Measurements from ENCODE around the gene ACAA1. TPM values are rescaled to one million over a fixed set of nuclear protein-coding genes. Genes with fewer than 3 reads are reported as not detected.
A peak's percentile ranks its signal among the peaks of the same experiment; 100 is the strongest.

ACAA1 gene
- total and polyA plus RNA-seq, 9 of the 15 experiments (the other 6 are each of a cell fraction or from before 2014, with no cell fraction given), result 4.0 to 88.9 (median 57.2) TPM

DNA sequence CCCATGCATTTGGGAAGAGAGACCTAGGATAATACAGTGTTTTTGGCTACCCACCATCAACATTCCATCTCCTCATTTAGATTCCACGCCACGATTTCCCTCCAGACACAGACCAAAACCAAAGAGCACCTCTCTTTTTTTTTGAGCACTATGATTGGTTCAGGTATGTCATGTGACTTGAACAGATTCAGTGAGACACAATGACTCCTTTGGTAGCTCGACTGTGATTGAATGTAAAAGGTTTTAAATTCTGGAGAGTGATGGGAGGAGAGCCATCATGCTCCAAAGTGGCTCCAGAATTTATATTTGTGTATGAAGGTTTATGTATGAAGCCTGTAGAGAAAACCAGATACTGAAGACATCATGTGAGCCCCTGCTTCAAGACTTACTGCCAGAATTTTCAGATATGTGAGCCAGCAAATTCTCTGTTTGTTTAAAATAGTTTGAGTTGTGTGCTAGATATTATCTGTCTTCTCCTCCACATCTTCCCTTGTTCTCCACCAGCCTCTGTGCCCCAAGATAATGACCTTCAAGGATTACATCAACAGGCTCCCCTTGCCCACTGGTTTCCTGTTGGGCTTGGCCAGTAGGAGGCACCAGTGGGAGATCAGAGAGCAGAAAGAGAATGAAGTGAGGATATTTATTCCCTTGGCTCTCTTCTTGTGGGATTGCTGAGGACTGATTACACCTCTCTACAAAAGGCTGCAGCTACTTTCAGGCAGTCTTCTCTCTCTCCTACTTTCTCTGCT is 14.0 kb upstream of the ACAA1 start:
- WGBS (ENCODE audit: insufficient coverage, low coverage, missing lambda C conversion rate), result 27% methylated on average over 3 of the region's 3 CpGs
- no TSS peak for BruUV-seq (replicated peaks)
- DNase-seq (ENCODE audit: extremely low read depth in 1 of 4, low spot score in 3 of 4) (peak in 3 of 4 experiments; percentile 44 to 67 (median 54)), ATAC-seq (peak; percentile 73), FAIRE-seq (peak; percentile 26)
- H2AFZ ChIP-seq (ENCODE audit: low read depth, low read length), result peak overlapping the region; percentile 18; the same call in 1 of the 2 replicates
- ChIA-PET CTCF (ENCODE audit: low intra/inter-chr PET ratio) (no interaction called here), POLR2A (interaction anchor here (1.1 kb wide), 1 partner anchor 13 kb away, joined by 6 read pairs; no protein-coding TSS in a partner anchor)
- no peaks in the 10 kb centered on the region for H3K27me3 ChIP-seq (ENCODE audit: control insufficient read depth in 2 of 2, insufficient read depth in 2 of 2, low read length in 2 of 2)
- H3K4me3 ChIP-seq, result no peak overlapping the region
- no peak overlapping the region for H3K9ac ChIP-seq (ENCODE audit: insufficient read depth in 1 of 2, low read depth in 2 of 2, low read length in 2 of 2)
- H3K79me2 ChIP-seq (ENCODE audit: control insufficient read depth, insufficient read depth, low read length), result no peaks in the 10 kb centered on the region
- no peaks in the 10 kb centered on the region for H4K20me1 ChIP-seq (replicated peaks; ENCODE audit: control insufficient read depth, insufficient read depth, low read length)
- no peaks in the 10 kb centered on the region for H3K9me3 ChIP-seq (replicated peaks; ENCODE audit: control insufficient read depth, insufficient read depth, low read depth, low read length)
- no peaks in the 10 kb centered on the region for H3K9me1 ChIP-seq (ENCODE audit: control insufficient read depth, insufficient read depth, low read length)
- H3K4me1 ChIP-seq (replicated peaks in 1 of 2; ENCODE audit: control insufficient read depth in 2 of 2, insufficient read depth in 2 of 2, low read length in 2 of 2), result peaks cover 9 to 30% of the 10 kb centered on the region in 2 experiments
- no peaks in the 10 kb centered on the region for H3K36me3 ChIP-seq (ENCODE audit: control insufficient read depth, insufficient read depth, low read length)
- no peak overlapping the region; the same call in 1 of the 2 replicates for H3K4me2 ChIP-seq (ENCODE audit: insufficient read depth, low read length)
- H3K27ac ChIP-seq (ENCODE audit: extremely low read depth, low read depth, low read length), result no peak overlapping the region
- intact Hi-C loops (cut with micrococcal nuclease), result no loop called here
- in situ Hi-C loops (cut with MboI), result no loop called here
- TF ChIP-seq FOXA3 (CRISPR knock-in tag; conservative IDR thresholded peaks at IDR 0.05 in 1 of 2, IDR thresholded peaks at IDR 0.05 in 1 of 2), result peak in 1 of 2 experiments; percentile 45; a peak in 1 of 4 replicates
- no peak for TF ChIP-seq ZNF589 (CRISPR knock-in tag; IDR thresholded peaks at IDR 0.05; ENCODE audit: low read depth)
- peak; percentile 96 for TF ChIP-seq ESRRA (IDR thresholded peaks at IDR 0.05; ENCODE audit: borderline replicate concordance, low read depth)
- 0 out of 2 replicates have a peak, but pooled peaks have one; percentile 32 for TF ChIP-seq ZEB2 (IDR thresholded peaks at IDR 0.05)
- peak; percentile 47 for TF ChIP-seq FOS (IDR thresholded peaks at IDR 0.05; ENCODE audit: extremely low read depth, insufficient read length)
- TF ChIP-seq EHMT2 (IDR thresholded peaks at IDR 0.05), result peak; percentile 53; the same call in 1 of the 2 replicates
- 0 out of 2 replicates have a peak, but pooled peaks have one; percentile 20 for TF ChIP-seq HDAC2 (IDR thresholded peaks at IDR 0.05)
- 0 out of 2 replicates have a peak, but pooled peaks have one; percentile 33 for TF ChIP-seq SMARCA4 (IDR thresholded peaks at IDR 0.05)
- peak; percentile 93 for TF ChIP-seq SOX6 (IDR thresholded peaks at IDR 0.05)
- peak; percentile 78; the same call in 1 of the 2 replicates for TF ChIP-seq PHF21A (IDR thresholded peaks at IDR 0.05; ENCODE audit: borderline replicate concordance, low read depth)
- no peak for TF ChIP-seq RBM14 (IDR thresholded peaks at IDR 0.05; ENCODE audit: borderline replicate concordance, insufficient read depth, low read depth, low read length)
- peak; percentile 46 for TF ChIP-seq CBFA2T3 (IDR thresholded peaks at IDR 0.05)
- 0 out of 2 replicates have a peak, but pooled peaks have one; percentile 40 for TF ChIP-seq BACH1 (tag; IDR thresholded peaks at IDR 0.05)
- TF ChIP-seq TEAD1 (CRISPR knock-in tag; IDR thresholded peaks at IDR 0.05), result peak in 1 of 2 experiments; percentile 39; a peak in 1 of 4 replicates
- peak; percentile 47; the same call in 1 of the 2 replicates for TF ChIP-seq CEBPB (tag; IDR thresholded peaks at IDR 0.05)
- TF ChIP-seq GABPA (tag; conservative IDR thresholded peaks at IDR 0.05; ENCODE audit: low read depth), result 0 out of 2 replicates have a peak, but pooled peaks have one; percentile 35
- no peak for TF ChIP-seq PHTF2 (CRISPR knock-in tag; IDR thresholded peaks at IDR 0.05)
- TF ChIP-seq KLF10 (CRISPR knock-in tag; IDR thresholded peaks at IDR 0.05), result no peak
- TF ChIP-seq HDGF (IDR thresholded peaks at IDR 0.05), result no peak
- no peak for TF ChIP-seq EGR1 (conservative IDR thresholded peaks at IDR 0.05)
- TF ChIP-seq KLF16 (IDR thresholded peaks at IDR 0.05), result peak; percentile 14; the same call in 1 of the 2 replicates
- no peak for TF ChIP-seq MYC (IDR thresholded peaks at IDR 0.05; ENCODE audit: low read depth, low read length)
- no peak for TF ChIP-seq MYC (CRISPR knock-in tag; IDR thresholded peaks at IDR 0.05; ENCODE audit: borderline replicate concordance, low read depth)
- no peak for TF ChIP-seq ZNF347 (CRISPR knock-in tag; IDR thresholded peaks at IDR 0.05; ENCODE audit: low read depth)
- TF ChIP-seq ZNF239 (CRISPR knock-in tag; IDR thresholded peaks at IDR 0.05), result no peak
- 0 out of 2 replicates have a peak, but pooled peaks have one; percentile 18 for TF ChIP-seq NCOR1 (IDR thresholded peaks at IDR 0.05)
- TF ChIP-seq KDM1A (IDR thresholded peaks at IDR 0.05), result peak; percentile 48 to 51; a peak in 1 of 4 replicates

Measured in K562 (cell line).